ENCODE results near the gene MRPL12.

The MRPL12 gene

GRCh38 chr17:81733507-81734404, 30.6 kb downstream of the MRPL12 start:
- Histone ChIP-seq H3K27me3 (ENCODE audit: insufficient read depth, poor library complexity, severe bottlenecking) (no peaks in the 10 kb centered on the region), H3K27ac (replicated peaks) (peak overlapping the region; percentile 98), H3K4me3 (replicated peaks; ENCODE audit: insufficient read depth, low read length) (no peak overlapping the region)
- DNase-seq (ENCODE audit: low read depth in 1 of 2, low spot score in 1 of 2): peak in 1 of 2 experiments; percentile 86
- TF ChIP-seq REST (IDR thresholded peaks at IDR 0.05; ENCODE audit: insufficient replicate concordance, low read depth) (no peak), CTCF (IDR thresholded peaks at IDR 0.05; ENCODE audit: insufficient read depth, low read length) (peak; percentile 84)

GRCh38 chr17:81734405-81735263, 31.5 kb downstream of the MRPL12 start:
- peak overlapping the region; percentile 32 for H3K4me3 ChIP-seq (replicated peaks; ENCODE audit: insufficient read depth, low read length)
- H3K27me3 ChIP-seq (ENCODE audit: insufficient read depth, poor library complexity, severe bottlenecking): no peaks in the 10 kb centered on the region
- no peak for DNase-seq (ENCODE audit: low read depth in 1 of 2, low spot score in 1 of 2)
- no peak for TF ChIP-seq POLR2AphosphoS5 (IDR thresholded peaks at IDR 0.05; ENCODE audit: low read depth)
- TF ChIP-seq REST (IDR thresholded peaks at IDR 0.05; ENCODE audit: insufficient replicate concordance, low read depth): no peak
- TF ChIP-seq SPI1 (IDR thresholded peaks at IDR 0.05; ENCODE audit: borderline replicate concordance, low read depth): no peak
- TF ChIP-seq GABPA (IDR thresholded peaks at IDR 0.05; ENCODE audit: low read depth): no peak
- no peak for TF ChIP-seq CTCF (IDR thresholded peaks at IDR 0.05; ENCODE audit: insufficient read depth, low read length)
- peak overlapping the region; percentile 98 for H3K27ac ChIP-seq (replicated peaks)

- no peaks in the 10 kb centered on the region for H3K27me3 ChIP-seq (ENCODE audit: insufficient read depth, poor library complexity, severe bottlenecking)
- TF ChIP-seq REST (IDR thresholded peaks at IDR 0.05; ENCODE audit: insufficient replicate concordance, low read depth): peak; percentile 39
- TF ChIP-seq SPI1 (IDR thresholded peaks at IDR 0.05; ENCODE audit: borderline replicate concordance, low read depth): peak; percentile 99
- no peak for TF ChIP-seq GABPA (IDR thresholded peaks at IDR 0.05; ENCODE audit: low read depth)
- peak; percentile 97 for TF ChIP-seq POLR2AphosphoS5 (IDR thresholded peaks at IDR 0.05; ENCODE audit: low read depth)
- peak overlapping the region; percentile 32 for H3K4me3 ChIP-seq (replicated peaks; ENCODE audit: insufficient read depth, low read length)
- peak overlapping the region; percentile 98 for H3K27ac ChIP-seq (replicated peaks)
- peak; percentile 100 for DNase-seq (ENCODE audit: low read depth in 1 of 2, low spot score in 1 of 2)
Measured at GRCh38 chr17:81735264-81736102, 32.3 kb downstream of the MRPL12 start.

Measured in HL-60 (cell line).